ENCODE measurements around the gene METTL18.

GRCh38 chr1:169765580-169766331, 29.0 kb downstream of the METTL18 start:
- no peak for TF ChIP-seq POLR2A (IDR thresholded peaks at IDR 0.05)
- no peak for TF ChIP-seq CTCF (IDR thresholded peaks at IDR 0.05)

Data from adrenal gland (tissue), 5 donors.